Prostate gland (tissue), 2 donors: ENCODE results near the gene LRRC39. TPM values are rescaled to one million over a fixed set of nuclear protein-coding genes. Genes with fewer than 3 reads are reported as not detected.
A peak's percentile ranks its signal among the peaks of the same experiment; 100 is the strongest.
"Not testable (repeated sequence)": the region's sequence is repeated elsewhere in the genome, so short reads cannot be mapped to it uniquely, and the experiment has no call there.

ENCODE experiments used
- DNase-seq: peaks from one replicate; pipeline ENCODE4 v3.0.0-alpha.2; 2019; ENCODE audit warnings: low spot score
- H3K27ac ChIP-seq, 2 donors: fragments of 200-600 bp; sonication (generic); 2 replicates each; pipeline ENCODE4 v1.5.1; 2017 to 2019
- H3K27me3 ChIP-seq: fragments of 200-600 bp; sonication (generic); replicated peaks from 2 replicates; pipeline ENCODE4 v1.5.1; 2019; ENCODE audit not compliant: insufficient read depth
- H3K36me3 ChIP-seq, 2 donors: fragments of 200-600 bp; sonication (generic); 1 replicate in 1 of 2; 2 replicates in 1 of 2; pipeline versions ENCODE4 v1.5.1 to v1.8.1; 2017 to 2019
- H3K4me1 ChIP-seq: fragments of 200-600 bp; sonication (generic); replicated peaks from 2 replicates; pipeline ENCODE4 v1.5.1; 2019
- H3K4me3 ChIP-seq, 2 donors: fragments of 200-600 bp; sonication (generic); 2 replicates each; pipeline ENCODE4 v1.5.1; 2017 to 2019
- H3K9me3 ChIP-seq: fragments of 200-600 bp; sonication (generic); 2 replicates; pipeline ENCODE4 v1.5.1; 2017
- POLR2A ChIP-seq: fragments of 450-650 bp; IDR thresholded peaks from one replicate; pipeline ENCODE4 v1.6.1; 2016; ENCODE audit warnings: antibody characterized with exemption, mild to moderate bottlenecking
- POLR2AphosphoS5 ChIP-seq: sonication (generic); formaldehyde crosslinking; IDR thresholded peaks from one replicate; pipeline ENCODE4 v1.6.1; 2017; ENCODE audit warnings: antibody characterized with exemption
- WGBS: methylation state at CpG from one replicate; pipeline ENCODE4 v1.1.5; 2018; 5-methylcytosine and 5-hydroxymethylcytosine counted together
- intact Hi-C: fragments of 100-400 bp; cut with DNase I; formaldehyde crosslinking; loops from one replicate; pipeline ENCODE4 v1.14.2; 2022
- total RNA-seq, 2 donors: library from RNA; depleted of rRNA; stranded (reverse); fragments of >200 nt; gene quantifications; one replicate each; pipeline ENCODE4 v1.1.0, GENCODE V29; 2016
- TF ChIP-seq, protein P1 (sequence below), 4 experiments: fragments of 200-600 bp in 2 of 4; fragments of 450-650 bp in 2 of 4; sonication (generic) in 2 of 4; IDR thresholded peaks; 1 replicate in 3 of 4; 2 replicates in 1 of 4; pipeline ENCODE4 v1.5.1; 2016 to 2019; ENCODE audit warnings: antibody characterized with exemption in 4 of 4, mild to moderate bottlenecking in 2 of 4, moderate library complexity in 2 of 4

The LRRC39 gene
- total RNA-seq, 2 donors from 2014 or later = 0.68 to 1.5 TPM

DNA sequence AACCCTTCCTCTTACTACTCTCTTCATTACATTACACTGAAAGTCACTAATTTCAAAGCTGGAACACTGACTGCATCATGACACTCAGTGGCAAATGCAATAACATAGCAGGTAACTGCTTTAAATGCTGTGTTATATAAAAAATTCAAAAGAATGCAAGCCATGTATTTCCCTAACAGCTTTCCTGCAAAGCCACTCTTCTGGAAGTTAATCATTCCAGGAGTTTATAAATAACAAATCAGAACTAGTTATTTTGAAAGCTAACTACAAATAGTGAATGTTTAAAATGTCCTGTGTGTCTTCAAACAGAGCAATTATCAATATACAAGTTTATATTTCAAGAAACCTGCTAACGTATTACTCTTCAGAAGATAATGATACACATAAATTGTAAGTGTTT lies 37.0 kb upstream of the LRRC39 start:
- no peak for DNase-seq

DNA sequence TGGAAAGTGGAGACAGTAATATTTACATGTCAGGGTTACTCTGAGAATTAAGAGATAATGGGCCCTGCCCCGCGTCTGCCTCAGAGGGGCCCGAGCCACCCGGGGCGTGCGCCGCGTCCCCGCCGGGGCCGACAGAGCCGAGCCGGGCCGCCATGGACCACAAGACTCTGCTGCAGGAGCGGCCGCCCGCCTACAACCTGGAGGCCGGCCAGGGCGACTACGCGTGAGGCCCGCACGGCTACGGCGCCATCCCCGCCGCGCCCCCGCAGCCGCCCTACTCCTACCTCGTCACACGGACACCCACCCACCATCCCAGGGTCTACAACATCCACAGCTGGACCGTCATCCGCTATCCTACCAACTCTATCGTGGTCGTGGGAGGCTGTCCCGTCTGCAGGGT lies 35.1 kb upstream of the LRRC39 start:
- TF ChIP-seq POLR2A (no peak), POLR2AphosphoS5 (no peak)
- TF ChIP-seq, protein P1, sequence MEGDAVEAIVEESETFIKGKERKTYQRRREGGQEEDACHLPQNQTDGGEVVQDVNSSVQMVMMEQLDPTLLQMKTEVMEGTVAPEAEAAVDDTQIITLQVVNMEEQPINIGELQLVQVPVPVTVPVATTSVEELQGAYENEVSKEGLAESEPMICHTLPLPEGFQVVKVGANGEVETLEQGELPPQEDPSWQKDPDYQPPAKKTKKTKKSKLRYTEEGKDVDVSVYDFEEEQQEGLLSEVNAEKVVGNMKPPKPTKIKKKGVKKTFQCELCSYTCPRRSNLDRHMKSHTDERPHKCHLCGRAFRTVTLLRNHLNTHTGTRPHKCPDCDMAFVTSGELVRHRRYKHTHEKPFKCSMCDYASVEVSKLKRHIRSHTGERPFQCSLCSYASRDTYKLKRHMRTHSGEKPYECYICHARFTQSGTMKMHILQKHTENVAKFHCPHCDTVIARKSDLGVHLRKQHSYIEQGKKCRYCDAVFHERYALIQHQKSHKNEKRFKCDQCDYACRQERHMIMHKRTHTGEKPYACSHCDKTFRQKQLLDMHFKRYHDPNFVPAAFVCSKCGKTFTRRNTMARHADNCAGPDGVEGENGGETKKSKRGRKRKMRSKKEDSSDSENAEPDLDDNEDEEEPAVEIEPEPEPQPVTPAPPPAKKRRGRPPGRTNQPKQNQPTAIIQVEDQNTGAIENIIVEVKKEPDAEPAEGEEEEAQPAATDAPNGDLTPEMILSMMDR (IDR thresholded peaks at IDR 0.05) = no peak
- H3K4me3 ChIP-seq = no peak overlapping the region
- no peak overlapping the region for H3K27ac ChIP-seq
- DNase-seq = no peak
- 96% methylated on average over 37 of the region's 37 CpGs for WGBS
- H3K4me1 ChIP-seq = no peaks in the 10 kb centered on the region
- intact Hi-C loops = no loop called here
- H3K36me3 ChIP-seq = peaks cover 5% of the 10 kb centered on the region in 2 donors
- H3K9me3 ChIP-seq = no peaks in the 10 kb centered on the region
- no peaks in the 10 kb centered on the region for H3K27me3 ChIP-seq

More for the DNA sequence above, 37.0 kb upstream of the LRRC39 start:
- H3K4me3 ChIP-seq = no peak overlapping the region
- peaks cover 5% of the 10 kb centered on the region in 2 donors for H3K36me3 ChIP-seq
- WGBS = 97% methylated on average over 1 of the region's 1 CpG
- TF ChIP-seq, protein P1 (IDR thresholded peaks at IDR 0.05) = no peak
- TF ChIP-seq POLR2AphosphoS5 (no peak), POLR2A (no peak)
- no peaks in the 10 kb centered on the region for H3K4me1 ChIP-seq
- no peaks in the 10 kb centered on the region for H3K9me3 ChIP-seq
- intact Hi-C loops = no loop called here
- H3K27ac ChIP-seq = no peak overlapping the region
- no peaks in the 10 kb centered on the region for H3K27me3 ChIP-seq

DNA sequence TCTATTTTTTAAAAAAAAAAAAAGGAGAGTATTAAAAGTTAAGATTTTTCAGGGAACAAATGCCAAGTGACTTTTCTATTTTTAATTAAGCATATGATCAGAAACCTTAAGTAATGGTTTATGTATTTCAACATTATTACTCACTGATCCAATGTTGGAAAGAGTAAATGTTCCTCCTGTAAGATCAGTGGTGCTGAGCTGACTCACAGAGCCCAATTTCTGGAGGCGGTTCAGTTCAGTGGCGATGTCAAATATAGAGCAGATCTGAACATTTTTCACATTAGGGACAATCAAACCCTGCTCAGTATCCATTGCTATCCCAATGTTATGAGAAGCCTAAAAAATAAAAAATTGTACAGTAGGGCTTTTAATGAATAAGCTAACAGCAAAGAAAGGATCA lies 28.2 kb upstream of the LRRC39 start:
- no peak for TF ChIP-seq POLR2AphosphoS5
- TF ChIP-seq POLR2A = no peak
- TF ChIP-seq, protein P1 (IDR thresholded peaks at IDR 0.05) = no peak
- no peaks in the 10 kb centered on the region for H3K9me3 ChIP-seq
- no peaks in the 10 kb centered on the region for H3K4me1 ChIP-seq
- H3K36me3 ChIP-seq = peaks cover 0 to 5% of the 10 kb centered on the region in 2 donors
- WGBS = 96% methylated on average over 2 of the region's 2 CpGs
- H3K27ac ChIP-seq = no peak overlapping the region
- intact Hi-C loops = no loop called here
- no peak overlapping the region for H3K4me3 ChIP-seq
- no peaks in the 10 kb centered on the region for H3K27me3 ChIP-seq
- DNase-seq = no peak

DNA sequence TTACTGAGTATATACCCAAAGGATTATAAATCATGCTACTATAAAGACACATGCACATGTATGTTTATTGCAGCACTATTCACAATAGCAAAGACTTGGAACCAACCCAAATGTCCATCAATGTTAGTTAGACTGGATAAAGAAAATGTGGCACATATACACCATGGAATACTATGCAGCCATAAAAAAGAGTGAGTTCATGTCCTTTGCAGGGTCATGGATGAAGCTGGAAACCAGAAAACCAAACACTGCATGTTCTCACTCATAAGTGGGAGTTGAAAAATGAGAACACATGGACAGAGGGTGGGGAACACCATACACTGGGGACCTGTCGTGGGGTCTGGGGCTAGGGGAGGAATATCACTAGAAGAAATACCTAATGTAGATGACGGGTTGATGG lies 27.5 kb upstream of the LRRC39 start:
- H3K27ac ChIP-seq, DNase-seq, H3K9me3 ChIP-seq, H3K4me3 ChIP-seq, H3K27me3 ChIP-seq, H3K4me1 ChIP-seq, H3K36me3 ChIP-seq, intact Hi-C loops: not testable (repeated sequence)
- 98% methylated on average over 2 of the region's 2 CpGs for WGBS

DNA sequence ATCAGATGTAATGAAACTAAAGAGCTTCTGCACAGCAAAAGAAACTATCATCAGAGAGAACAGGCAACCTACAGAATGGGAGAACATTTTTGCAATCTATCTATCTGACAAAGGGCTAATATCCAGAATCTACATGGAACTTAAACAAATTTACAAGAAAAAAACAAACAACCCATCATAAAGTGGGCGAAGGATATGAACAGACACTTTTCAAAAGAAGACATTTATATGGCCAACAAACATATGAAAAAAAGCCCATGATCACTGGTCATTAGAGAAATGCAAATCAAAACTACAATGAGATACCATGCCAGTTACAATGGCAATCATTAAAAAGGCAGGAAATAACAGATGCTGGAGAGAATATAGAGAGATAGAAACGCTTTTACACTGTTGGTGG lies 27.0 kb upstream of the LRRC39 start:
- 89% methylated on average over 2 of the region's 2 CpGs for WGBS
- H3K27me3 ChIP-seq, H3K4me1 ChIP-seq, H3K9me3 ChIP-seq, H3K36me3 ChIP-seq, intact Hi-C loops, DNase-seq, H3K27ac ChIP-seq, H3K4me3 ChIP-seq: not testable (repeated sequence)

DNA sequence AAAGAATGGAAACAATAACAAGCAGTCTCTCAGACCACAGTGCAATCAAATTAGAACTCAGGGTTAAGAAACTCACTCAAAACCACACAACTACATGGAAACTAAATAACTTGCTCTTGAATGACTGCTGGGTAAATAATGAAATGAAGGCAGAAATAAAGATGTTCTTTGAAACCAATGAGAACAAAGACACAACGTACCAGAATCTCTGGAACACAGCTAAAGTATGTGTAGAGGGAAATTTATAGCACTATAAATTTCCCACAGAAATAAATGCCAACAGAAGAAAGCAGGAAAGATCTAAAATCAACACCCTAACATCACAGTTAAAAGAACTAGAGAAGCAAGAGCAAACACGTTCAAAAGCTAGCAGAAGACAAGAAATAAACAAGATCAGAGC lies 24.6 kb upstream of the LRRC39 start:
- H3K27ac ChIP-seq = peak overlapping the region; percentile 40 to 65
- H3K4me1 ChIP-seq, H3K9me3 ChIP-seq, H3K36me3 ChIP-seq, DNase-seq, H3K27me3 ChIP-seq, intact Hi-C loops, H3K4me3 ChIP-seq: not testable (repeated sequence)
- TF ChIP-seq, protein P1 (IDR thresholded peaks at IDR 0.05) = peak in 1 of 4 experiments; percentile 10
- TF ChIP-seq POLR2AphosphoS5 = peak; percentile 92
- WGBS = 5% methylated on average over 2 of the region's 2 CpGs

DNA sequence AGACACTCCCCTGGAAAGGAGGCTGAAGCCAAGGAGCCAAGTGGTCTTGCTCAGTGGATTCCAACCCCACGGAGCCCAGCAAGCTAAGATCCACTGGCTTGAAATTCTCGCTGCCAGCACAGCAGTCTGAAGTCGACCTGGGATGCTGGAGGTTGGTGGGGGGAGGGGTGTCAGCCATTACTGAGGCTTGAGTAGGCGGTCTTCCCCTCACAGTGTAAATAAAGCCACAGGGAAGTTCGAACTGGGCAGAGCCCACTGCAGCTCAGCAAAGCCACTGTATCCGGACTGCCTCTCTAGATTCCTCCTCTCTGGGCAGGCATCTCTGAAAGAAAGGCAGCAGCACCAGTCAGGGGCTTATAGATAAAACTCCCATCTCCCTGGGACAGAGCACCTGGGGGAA lies 22.0 kb upstream of the LRRC39 start:
- H3K9me3 ChIP-seq, H3K4me3 ChIP-seq, H3K4me1 ChIP-seq, H3K36me3 ChIP-seq, intact Hi-C loops, H3K27me3 ChIP-seq, H3K27ac ChIP-seq, DNase-seq: not testable (repeated sequence)
- 77% methylated on average over 6 of the region's 6 CpGs for WGBS
